Stimulated activated CD4-positive, alpha-beta T cell treated with anti-CD3 and anti-CD28 coated beads, TNF-alpha, amount 100 ng/mL, for 1 hour (primary cell): Measurements from ENCODE around the gene ACOT9.
A peak's percentile ranks its signal among the peaks of the same experiment; 100 is the strongest.
"Not testable (repeated sequence)": the region's sequence is repeated elsewhere in the genome, so short reads cannot be mapped to it uniquely, and the experiment has no call there.

Experiments used
- DNase-seq, 3 donors: peaks; one replicate each; pipeline ENCODE4 v3.0.0-alpha.2; 2020; ENCODE audit warnings: low read depth in 3 of 3, low spot score in 1 of 3

The ACOT9 gene, protein sequence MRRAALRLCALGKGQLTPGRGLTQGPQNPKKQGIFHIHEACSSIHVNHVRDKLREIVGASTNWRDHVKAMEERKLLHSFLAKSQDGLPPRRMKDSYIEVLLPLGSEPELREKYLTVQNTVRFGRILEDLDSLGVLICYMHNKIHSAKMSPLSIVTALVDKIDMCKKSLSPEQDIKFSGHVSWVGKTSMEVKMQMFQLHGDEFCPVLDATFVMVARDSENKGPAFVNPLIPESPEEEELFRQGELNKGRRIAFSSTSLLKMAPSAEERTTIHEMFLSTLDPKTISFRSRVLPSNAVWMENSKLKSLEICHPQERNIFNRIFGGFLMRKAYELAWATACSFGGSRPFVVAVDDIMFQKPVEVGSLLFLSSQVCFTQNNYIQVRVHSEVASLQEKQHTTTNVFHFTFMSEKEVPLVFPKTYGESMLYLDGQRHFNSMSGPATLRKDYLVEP

DNA sequence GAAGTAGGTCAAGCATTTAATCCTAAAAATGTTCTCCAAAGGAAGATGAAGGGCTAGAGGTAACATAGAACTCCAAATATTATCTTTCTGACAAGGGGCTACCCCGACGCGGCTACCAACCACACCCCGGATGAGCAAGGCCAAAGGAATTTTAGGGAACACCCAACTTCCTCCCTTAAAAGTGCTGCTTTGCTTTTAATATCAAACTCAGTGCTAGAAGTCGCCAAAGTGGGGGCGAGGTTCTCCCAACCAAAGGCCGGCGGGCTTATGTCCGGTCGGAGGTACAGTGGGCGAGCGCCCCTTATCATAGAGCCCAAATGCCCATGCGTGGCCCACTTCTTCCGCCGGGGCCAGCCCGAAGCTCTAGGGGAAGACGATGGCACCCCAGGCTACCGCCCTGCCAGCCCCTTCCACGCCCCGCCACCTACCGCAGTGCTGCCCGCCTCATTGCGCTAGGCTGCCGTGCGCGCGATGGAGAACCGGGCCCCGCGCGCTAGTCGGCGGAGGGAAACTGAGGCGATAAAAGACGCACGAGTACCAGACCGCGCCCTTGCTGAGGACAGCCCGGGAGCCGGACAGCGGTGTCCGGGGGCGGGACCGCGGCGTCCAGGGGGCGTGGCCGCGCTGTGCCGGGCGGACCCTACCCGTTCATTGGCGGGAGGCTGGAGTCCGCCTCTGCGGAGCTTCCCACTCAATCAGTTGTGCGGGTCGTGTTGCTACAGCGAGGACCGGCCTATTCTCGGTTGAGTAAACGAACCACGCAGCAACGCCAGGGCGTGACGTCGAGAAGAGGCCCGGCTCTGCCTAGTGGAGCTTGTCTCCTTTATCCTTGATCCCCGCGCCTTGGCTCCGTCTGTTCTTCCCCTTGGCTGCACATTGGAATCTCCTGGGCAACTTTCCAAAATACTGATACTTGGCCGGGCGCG, at the start of gene ACOT9:
Gene ACOT9, minus strand, starts transcription at position 580 of the 926 bp plus-strand sequence. Its CDS starts 132 bp downstream, at position 448.
- DNase-seq = peak; percentile 2 to 33 (median 25)

DNA sequence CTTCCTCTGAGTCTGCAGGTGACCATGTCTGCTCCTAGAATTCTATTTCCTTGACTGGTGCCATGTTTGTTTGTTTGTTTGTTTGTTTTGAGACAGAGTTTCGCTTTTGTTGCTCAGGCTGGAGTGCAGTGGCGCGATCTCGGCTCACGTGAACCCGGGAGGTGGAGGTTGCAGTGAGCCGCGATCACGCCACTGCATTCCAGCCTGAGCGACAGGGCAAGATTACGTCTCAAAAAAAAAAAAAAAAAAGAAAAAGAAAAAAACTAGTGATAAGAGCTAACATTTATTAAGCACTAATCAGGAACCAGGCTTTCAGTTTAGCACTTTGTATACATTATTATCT, 47.0 kb upstream of the ACOT9 start:
- DNase-seq = no peak

DNA sequence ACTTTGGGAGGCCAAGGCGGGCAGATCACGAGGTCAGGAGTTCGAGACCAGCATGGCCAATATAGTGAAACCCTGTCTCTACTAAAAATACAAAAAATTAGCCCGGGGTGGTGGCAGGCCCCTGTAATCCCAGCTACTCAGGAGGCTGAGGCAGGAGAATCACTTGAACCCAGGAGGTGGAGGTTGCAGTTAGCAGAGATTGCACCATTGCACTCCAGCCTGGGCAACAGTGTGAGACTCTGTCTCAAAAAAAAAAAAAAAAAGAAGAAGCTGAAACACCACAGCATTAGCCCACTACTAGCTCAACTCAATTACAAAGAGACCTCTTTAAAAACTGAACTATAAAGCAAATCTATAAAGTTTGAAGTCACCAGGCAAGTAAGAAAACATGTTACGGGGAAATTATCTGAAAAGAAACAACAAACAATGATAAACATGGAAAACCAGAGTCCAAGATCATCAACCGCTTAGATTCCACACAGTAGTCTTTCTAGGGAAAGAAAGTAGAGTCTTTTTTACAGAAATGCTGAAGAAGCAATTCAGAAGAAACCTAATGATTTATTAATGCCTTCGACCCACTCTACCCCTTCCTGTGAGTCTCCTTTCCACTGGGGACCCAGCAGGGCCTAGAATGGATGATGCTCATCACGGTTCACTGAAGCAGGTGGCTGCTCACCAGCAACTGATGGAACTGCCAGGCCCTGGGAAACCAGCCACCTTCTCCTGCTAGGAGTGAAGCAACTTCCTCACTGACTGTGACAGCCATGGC, 46.5 kb upstream of the ACOT9 start:
- DNase-seq = no peak

DNA sequence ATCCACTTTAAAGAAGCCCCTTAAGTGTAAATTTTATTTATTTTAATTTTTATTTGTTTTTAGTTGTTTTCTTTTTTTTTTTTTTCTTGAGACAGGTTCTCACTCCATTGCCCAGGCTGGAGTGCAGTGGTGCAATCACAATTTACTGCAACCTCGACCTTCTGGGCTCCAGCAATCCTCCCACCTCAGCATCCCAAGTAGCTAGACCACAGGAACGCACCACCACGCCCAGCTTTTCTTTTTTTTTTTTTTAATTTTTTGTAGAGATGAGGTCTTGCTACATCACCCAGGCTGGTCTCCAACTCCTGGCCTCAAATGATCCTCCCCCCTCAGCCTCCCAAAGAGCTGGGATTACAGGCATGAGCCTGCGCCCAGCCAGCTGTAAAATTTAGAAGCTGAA, 45.9 kb upstream of the ACOT9 start:
- no peak for DNase-seq

DNA sequence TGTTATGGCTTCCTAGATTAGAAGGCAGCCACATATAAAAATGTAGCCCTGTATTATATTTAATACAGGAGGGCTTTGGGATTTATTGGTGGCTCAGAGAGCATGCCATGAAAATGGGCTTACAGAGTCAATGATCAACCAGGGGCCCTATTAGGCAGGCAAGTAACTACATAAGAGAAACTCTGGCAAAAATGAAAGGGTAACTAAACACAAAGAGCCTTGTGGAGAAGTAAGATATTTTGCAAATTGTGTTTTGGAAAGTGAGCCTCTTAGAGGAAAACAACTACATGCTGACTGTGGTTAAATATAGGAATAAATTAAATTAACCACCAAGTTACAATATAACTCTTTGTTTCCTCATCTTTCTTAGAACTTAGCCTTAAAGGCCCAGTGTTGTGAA, 45.4 kb upstream of the ACOT9 start:
- no peak for DNase-seq

DNA sequence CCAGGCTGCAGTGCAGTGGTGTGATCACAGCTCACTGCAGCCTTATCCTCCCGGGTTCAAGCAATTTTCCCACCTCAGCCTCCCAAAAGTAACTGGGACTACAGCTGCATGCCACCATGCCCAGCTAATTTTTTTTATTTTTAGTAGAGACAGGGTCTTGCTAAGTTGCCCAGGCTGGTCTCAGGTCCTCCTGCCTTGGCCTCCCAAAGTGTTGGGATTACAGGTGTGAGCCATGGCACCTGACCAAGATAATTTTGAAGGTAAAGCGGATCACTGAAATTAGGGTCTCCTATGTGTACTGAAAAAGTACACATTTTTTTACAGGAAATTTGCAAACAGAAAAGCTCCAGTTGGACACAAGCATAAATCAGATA, 44.7 kb upstream of the ACOT9 start:
- DNase-seq = no peak

DNA sequence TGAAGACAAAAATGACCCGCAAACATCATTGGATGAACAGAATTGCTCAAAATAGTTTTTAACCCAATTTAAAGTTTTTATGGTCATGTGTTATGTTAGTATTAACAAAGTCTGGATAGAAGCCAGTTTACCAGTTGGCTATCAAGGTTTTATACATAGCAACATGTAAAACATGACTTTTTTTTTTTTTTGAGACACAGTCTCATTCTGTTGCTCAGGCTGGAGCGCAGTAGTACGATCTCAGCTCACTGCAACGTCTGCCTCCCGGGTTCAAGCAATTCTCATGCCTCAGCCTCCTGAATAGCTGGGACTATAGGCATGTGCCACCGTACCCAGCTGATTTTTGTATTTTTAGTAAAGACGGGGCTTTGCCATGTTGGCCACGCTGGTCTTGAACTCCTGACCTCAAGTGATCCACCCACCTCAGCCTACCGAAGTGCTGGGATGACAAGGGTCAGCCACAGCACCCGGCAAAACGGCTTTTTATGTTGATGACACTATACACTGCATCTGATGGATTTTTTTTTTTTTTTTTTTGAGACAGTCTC, 43.3 kb upstream of the ACOT9 start:
- DNase-seq = no peak

DNA sequence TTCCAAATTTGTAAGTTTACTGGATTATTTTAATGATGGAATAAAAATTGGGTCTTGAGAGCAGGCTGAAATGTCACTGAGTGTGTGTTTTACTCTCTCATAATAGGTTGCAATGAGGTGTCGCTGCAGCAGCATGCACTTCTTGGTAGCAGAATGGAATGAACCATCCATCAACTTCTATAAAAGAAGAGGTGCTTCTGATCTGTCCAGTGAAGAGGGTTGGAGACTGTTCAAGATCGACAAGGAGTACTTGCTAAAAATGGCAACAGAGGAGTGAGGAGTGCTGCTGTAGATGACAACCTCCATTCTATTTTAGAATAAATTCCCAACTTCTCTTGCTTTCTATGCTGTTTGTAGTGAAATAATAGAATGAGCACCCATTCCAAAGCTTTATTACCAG, 42.5 kb upstream of the ACOT9 start:
- no peak for DNase-seq

DNA sequence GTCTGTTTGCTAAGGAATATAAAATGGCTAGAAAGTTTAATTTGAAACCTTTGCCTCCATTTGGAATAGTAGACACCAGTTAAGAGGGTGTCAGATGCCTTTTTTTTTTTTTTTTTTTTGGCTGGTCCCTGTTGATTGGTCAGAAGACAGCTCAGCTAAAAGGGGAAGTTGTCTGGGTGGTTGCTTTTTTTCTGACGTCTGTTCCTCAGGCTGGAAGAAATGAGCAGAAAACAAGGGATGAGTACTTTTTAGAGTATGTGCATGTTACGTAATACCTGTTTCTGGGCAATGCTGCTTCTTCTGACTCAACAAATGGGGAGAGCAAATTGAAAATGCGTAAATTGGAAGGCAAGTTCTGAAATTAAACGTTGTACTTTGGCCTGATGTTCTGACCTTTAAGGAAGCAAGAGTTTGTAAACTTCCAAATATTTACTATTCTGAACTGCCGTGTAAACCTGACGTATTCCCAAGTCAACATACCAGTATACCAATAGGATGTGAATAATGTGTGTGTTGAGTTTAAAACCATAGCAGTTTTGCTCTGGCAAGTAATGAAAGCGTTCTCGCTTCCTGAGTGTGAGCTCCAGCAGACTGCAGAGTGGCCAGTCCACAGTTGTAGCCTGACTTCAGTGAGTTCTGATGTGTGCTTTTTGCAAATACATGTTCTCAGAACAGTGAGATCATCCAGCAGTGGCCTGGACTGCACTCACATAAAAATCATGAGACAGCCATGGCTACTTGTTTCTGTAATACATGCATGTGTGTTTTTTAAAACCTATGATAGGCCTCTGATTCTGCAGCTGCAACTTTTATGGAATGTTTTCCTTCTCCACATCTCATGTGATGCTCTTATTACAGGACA, 41.6 kb upstream of the ACOT9 start:
- DNase-seq = no peak

DNA sequence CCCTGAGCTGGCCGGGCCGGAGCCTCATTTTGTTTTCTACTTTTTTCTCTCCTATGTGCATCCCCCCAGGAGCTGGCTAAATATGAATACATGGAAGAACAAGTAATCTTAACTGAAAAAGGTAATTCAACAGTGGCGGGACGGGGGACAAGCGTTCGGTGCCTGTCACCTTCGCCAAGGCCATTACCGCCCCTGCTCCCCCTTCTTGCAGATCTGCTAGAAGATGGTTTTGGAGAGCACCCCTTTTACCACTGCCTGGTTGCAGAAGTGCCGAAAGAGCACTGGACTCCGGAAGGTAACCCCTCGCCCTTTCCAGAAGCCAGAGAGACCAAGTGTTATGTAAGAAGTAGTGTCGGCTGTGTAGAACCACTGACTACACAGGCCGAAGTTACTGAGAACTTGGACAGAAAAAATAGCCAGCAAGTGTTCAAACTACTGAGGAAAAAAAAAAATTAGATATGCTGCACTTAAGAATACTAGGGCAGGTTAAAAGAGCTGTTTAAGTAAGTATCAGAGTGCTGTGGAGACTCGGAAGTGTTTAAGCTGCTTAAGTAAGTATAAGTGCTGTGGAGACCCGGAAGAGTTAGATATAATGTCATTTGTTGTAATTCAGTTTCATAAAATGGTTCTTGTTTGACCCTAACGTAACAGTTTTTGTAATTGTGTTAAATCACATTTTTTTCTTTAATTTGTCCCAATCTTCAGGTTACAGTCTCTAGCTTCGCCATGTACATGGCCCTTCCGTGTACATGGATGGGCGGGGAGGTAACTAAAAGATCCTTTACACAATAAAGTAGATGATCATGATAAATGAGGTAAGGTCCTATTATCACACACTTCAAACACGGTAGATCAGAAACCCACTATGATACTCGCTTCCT, 40.8 kb upstream of the ACOT9 start:
- no peak for DNase-seq

DNA sequence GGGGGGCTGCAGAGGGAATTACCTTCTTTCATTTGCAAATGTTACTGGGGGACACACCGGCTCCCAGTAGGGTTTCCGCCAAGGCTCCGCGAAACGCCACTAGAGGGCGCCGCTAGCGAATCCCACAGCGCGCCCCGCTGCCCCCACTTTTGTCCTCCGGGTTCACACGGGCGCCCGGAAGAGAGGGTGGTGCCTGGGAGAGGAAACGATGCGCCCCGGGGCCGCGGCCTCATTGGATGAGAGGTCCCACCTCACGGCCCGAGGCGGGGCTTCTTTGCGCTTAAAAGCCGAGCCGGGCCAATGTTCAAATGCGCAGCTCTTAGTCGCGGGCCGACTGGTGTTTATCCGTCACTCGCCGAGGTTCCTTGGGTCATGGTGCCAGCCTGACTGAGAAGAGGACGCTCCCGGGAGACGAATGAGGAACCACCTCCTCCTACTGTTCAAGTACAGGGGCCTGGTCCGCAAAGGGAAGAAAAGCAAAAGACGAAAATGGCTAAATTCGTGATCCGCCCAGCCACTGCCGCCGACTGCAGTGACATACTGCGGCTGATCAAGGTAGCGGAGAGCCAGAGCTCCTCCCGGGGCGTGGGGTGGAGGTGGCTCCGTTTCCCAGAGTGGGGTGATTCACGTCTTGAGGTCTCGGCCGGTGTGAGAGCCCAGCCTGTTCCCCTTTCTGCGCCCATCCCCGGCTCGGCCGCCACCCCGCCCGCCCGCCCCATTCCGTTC, 40.0 kb upstream of the ACOT9 start, which contains the start of gene SAT1:
Gene SAT1, plus strand, starts transcription at position 311 of the 726 bp plus-strand sequence. Its CDS starts 179 bp downstream, at position 490.
- DNase-seq = peak; percentile 81 to 84 (median 83)

DNA sequence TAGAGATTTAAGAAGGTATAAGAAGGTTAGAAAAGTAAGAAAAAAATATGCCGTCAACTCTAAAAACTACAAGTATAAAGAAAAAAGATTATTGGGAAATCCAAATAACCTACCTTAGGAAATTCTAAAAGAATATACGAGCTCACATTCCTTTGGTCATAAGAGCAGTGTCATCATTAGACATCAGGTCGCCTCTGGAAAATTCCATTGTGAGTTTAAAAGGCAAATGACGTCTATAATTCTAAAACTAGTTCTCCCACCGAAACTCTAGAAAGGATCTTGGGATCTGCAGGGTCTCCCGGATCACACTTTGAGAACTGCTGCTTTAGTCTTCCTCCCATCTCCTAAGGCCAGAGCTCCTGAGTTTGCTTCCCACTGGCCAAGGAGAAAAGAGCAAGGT, 39.4 kb upstream of the ACOT9 start:
- DNase-seq = no peak

DNA sequence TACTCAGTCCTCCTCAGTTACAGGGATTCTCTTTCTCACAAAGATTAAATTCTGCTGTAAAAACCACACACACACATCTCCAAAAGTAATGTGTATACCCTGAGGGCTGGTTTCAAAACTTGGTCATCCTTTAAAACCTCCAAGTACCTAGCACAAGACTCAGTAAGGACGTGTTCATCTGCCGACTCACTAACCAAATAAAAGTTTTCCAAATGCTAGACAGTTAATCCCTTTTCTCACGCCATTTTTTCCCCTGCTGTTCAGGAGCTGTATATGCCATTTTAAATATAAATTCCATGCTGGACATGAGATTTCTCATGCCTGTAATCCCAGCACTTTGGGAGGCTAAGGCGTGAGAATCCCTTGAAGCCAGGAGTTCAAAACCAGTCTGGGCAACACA, 35.9 kb upstream of the ACOT9 start:
- DNase-seq = no peak

DNA sequence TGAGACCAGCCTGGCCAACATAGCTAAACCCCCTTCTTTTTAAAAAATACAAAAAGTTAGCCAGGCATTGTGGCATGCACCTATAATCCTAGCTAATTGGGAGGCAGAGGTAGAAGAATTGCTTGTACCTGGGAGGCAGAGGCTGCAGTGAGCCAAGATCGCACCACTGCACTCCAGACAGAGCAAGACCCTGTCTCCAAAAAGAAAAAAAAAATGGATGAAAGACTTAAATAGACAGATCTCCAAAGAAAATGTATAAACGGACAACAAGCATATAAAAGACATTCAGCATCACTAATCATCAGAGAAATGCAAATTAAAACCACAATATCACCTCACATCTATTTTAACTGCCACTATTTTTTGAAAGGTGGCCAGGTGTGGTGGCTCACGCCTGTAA, 33.3 kb upstream of the ACOT9 start:
- no peak for DNase-seq

DNA sequence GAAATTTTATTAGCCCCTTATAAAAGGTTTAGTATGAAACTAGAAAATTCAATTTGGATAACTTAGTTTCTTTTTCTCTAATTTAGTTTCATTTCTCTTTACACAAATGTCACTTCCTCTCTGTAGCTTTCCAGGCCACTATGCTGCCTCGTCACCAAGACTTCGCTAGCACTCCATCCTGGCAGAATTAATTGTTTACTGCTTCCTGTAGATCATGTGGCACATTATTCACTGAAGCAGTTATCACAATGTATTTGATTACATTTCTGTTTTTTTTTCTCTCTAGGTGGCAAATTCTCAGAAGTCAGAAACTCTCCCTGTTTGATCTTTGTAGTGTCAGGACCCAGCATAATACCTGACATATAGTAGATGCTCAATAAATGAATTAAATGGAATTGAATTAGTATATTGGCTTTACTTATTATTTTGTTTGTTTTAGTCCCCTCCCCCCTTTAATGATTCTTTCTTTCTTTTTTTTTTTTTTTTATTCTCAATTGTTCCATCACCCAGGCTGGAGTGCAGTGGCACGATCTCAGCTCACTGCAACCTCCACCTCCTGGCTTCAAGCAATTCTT, 30.6 kb upstream of the ACOT9 start:
- no peak for DNase-seq

DNA sequence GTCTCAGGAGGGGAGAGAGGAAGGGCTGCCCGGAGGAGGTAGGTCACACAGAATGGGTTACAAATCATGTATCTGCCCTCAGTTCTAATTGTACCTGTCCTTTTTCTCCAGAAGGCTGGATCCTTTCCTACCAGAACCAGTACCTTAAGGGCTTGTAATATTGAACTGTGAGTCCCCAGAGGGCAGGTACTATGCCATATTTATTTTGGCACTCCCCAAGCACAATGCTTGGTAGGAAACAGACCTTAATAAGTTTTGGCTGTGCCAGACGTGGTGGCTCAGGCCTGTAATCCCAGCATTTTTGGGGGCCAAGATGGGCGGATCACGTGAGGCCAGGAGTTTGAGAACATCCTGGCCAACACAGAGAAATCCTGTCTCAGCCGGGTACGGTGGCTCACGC, 28.0 kb upstream of the ACOT9 start:
- not testable (repeated sequence) for DNase-seq

DNA sequence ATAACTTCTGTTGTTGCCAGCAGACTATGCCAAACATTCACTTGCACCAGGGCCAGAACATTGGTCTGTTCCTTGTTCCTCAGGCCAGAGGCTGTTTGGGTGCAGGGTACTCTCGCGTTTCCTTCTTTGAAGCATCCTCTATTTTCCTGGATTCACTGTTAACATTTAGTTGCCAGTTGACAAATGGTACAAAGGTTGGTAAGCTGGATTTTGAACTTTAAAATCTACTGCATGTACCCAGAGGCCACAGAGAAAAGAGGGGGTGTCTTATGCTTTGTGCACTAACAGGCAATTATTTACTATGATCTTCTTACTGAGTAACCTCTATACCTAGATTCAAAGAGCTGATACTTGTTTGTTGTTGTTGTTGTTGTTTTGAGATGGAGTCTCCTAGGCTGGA, 27.1 kb upstream of the ACOT9 start:
- DNase-seq = no peak
